Measurements from ENCODE around the gene GARS1.

The GARS1 gene

DNA sequence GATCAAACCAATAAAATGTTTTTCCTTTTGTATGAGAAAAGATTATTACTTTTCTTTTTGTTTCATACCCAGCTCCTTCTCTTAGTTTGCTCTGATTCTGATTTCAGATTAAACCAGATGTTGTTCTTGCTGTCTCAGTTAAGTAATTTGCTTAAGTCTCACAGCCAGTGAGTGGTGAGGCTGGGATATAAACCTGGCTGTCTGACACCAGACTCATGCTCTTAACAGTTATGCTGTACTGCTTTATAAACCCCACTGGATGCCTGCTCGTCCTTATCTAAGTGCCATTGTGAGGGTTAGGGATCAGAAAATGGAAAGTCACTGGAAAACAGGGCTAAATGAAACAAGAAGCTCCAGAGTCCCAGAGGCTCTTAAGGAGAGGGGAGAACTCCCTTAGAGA, 24.3 kb downstream of the GARS1 start:
- no peak overlapping the region for H3K4me3 ChIP-seq (replicated peaks; ENCODE audit: insufficient read depth, low read length)
- no peaks in the 10 kb centered on the region for H3K27me3 ChIP-seq (ENCODE audit: insufficient read depth, poor library complexity, severe bottlenecking)
- DNase-seq (ENCODE audit: low read depth in 1 of 2, low spot score in 1 of 2): no peak
- TF ChIP-seq POLR2AphosphoS5 (IDR thresholded peaks at IDR 0.05; ENCODE audit: low read depth) (no peak), GABPA (IDR thresholded peaks at IDR 0.05; ENCODE audit: low read depth) (no peak), SPI1 (IDR thresholded peaks at IDR 0.05; ENCODE audit: borderline replicate concordance, low read depth) (no peak)
- TF ChIP-seq, protein P1, sequence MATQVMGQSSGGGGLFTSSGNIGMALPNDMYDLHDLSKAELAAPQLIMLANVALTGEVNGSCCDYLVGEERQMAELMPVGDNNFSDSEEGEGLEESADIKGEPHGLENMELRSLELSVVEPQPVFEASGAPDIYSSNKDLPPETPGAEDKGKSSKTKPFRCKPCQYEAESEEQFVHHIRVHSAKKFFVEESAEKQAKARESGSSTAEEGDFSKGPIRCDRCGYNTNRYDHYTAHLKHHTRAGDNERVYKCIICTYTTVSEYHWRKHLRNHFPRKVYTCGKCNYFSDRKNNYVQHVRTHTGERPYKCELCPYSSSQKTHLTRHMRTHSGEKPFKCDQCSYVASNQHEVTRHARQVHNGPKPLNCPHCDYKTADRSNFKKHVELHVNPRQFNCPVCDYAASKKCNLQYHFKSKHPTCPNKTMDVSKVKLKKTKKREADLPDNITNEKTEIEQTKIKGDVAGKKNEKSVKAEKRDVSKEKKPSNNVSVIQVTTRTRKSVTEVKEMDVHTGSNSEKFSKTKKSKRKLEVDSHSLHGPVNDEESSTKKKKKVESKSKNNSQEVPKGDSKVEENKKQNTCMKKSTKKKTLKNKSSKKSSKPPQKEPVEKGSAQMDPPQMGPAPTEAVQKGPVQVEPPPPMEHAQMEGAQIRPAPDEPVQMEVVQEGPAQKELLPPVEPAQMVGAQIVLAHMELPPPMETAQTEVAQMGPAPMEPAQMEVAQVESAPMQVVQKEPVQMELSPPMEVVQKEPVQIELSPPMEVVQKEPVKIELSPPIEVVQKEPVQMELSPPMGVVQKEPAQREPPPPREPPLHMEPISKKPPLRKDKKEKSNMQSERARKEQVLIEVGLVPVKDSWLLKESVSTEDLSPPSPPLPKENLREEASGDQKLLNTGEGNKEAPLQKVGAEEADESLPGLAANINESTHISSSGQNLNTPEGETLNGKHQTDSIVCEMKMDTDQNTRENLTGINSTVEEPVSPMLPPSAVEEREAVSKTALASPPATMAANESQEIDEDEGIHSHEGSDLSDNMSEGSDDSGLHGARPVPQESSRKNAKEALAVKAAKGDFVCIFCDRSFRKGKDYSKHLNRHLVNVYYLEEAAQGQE (IDR thresholded peaks at IDR 0.05; ENCODE audit: insufficient replicate concordance, low read depth): no peak
- TF ChIP-seq, protein P2, sequence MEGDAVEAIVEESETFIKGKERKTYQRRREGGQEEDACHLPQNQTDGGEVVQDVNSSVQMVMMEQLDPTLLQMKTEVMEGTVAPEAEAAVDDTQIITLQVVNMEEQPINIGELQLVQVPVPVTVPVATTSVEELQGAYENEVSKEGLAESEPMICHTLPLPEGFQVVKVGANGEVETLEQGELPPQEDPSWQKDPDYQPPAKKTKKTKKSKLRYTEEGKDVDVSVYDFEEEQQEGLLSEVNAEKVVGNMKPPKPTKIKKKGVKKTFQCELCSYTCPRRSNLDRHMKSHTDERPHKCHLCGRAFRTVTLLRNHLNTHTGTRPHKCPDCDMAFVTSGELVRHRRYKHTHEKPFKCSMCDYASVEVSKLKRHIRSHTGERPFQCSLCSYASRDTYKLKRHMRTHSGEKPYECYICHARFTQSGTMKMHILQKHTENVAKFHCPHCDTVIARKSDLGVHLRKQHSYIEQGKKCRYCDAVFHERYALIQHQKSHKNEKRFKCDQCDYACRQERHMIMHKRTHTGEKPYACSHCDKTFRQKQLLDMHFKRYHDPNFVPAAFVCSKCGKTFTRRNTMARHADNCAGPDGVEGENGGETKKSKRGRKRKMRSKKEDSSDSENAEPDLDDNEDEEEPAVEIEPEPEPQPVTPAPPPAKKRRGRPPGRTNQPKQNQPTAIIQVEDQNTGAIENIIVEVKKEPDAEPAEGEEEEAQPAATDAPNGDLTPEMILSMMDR (IDR thresholded peaks at IDR 0.05; ENCODE audit: insufficient read depth, low read length): no peak
- no peak overlapping the region for H3K27ac ChIP-seq (replicated peaks)

DNA sequence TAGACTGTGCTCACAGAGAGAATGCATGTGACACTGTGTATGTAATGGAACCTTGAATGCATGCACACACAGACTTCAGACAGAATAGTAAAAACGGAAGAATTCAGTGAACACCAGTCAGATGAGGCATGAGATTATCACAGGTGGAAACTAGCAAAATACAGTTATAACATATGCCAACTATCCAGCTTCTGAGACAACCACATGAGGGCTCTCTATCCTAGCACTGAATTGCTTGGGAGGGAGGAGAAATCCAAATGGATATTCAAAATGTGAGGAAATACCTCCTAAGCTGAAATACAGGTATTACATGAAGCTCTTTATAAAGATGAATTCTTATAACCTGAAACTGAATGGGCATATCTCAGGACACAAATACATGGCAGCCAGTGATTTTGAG, 30.6 kb downstream of the GARS1 start:
- Histone ChIP-seq H3K4me3 (replicated peaks; ENCODE audit: insufficient read depth, low read length) (no peak overlapping the region), H3K27ac (replicated peaks) (no peak overlapping the region), H3K27me3 (ENCODE audit: insufficient read depth, poor library complexity, severe bottlenecking) (no peaks in the 10 kb centered on the region)
- TF ChIP-seq, protein P2 (IDR thresholded peaks at IDR 0.05; ENCODE audit: insufficient read depth, low read length): no peak
- TF ChIP-seq SPI1 (IDR thresholded peaks at IDR 0.05; ENCODE audit: borderline replicate concordance, low read depth) (no peak), GABPA (IDR thresholded peaks at IDR 0.05; ENCODE audit: low read depth) (no peak), POLR2AphosphoS5 (IDR thresholded peaks at IDR 0.05; ENCODE audit: low read depth) (no peak)
- TF ChIP-seq, protein P1 (IDR thresholded peaks at IDR 0.05; ENCODE audit: insufficient replicate concordance, low read depth): no peak
- DNase-seq (ENCODE audit: low read depth in 1 of 2, low spot score in 1 of 2): no peak

DNA sequence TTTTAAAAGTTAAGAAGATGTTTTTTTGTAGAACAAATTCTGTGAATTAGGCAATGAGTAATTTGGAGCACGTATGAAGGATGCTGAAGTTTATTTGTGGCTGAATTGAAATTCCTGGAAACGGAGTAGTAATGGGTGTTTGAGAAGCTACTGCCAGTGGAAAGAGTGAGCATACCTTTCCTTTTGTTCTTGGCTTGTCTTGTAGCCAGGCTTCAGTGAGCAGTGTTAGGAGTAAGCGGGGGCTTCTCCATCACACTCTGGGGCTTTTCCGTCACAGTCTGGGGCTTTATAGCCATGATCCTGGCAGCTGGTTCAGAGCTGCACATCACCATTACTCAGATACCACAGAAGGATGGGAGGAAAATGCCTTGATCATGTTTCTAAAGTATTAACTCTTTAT, 32.3 kb downstream of the GARS1 start:
- TF ChIP-seq SPI1 (IDR thresholded peaks at IDR 0.05; ENCODE audit: borderline replicate concordance, low read depth) (no peak), GABPA (IDR thresholded peaks at IDR 0.05; ENCODE audit: low read depth) (no peak), POLR2AphosphoS5 (IDR thresholded peaks at IDR 0.05; ENCODE audit: low read depth) (no peak)
- TF ChIP-seq, protein P2 (IDR thresholded peaks at IDR 0.05; ENCODE audit: insufficient read depth, low read length): no peak
- TF ChIP-seq, protein P1 (IDR thresholded peaks at IDR 0.05; ENCODE audit: insufficient replicate concordance, low read depth): no peak
- Histone ChIP-seq H3K27ac (replicated peaks) (no peak overlapping the region), H3K27me3 (ENCODE audit: insufficient read depth, poor library complexity, severe bottlenecking) (no peaks in the 10 kb centered on the region), H3K4me3 (replicated peaks; ENCODE audit: insufficient read depth, low read length) (no peak overlapping the region)
- no peak for DNase-seq (ENCODE audit: low read depth in 1 of 2, low spot score in 1 of 2)

Data from HL-60 (cell line).